SIG-M5 treated with dmso at 0.1 percent for 504 hours (cell line): ENCODE data around the gene EXOC3L4.

Source experiments
- DNase-seq: peaks from one replicate; lab custom pipeline; 2025; ENCODE audit not compliant: unreplicated experiment; lab: John Stamatoyannopoulos, UW

The EXOC3L4 gene

DNA sequence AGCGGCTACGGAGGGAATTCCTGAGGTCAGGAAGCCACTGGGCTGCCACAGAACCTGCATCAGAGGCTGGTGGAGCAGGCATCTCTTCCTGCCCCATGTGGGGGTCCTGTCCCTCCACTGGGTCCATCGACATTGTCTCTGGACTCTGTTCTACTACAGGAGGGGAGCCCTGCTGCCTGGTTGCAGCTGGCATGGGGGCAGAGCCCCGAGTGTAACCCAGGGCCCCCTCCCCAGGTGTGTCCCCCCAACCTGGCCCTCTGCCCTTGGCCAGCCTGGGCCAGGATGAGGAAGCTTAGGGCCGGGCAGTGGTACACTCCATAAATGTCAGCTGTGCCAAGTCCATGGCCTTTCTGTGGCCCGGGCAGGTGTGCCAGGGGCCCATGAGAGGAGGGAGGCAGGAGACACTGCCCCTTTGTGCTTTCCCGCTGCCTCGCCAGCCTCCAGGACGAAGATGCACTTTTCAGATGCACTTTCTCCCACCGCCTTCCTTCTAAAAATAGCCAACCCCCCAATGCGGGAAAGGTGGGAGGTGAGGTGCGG lies 4.0 kb upstream of the EXOC3L4 start:
- no peak for DNase-seq

DNA sequence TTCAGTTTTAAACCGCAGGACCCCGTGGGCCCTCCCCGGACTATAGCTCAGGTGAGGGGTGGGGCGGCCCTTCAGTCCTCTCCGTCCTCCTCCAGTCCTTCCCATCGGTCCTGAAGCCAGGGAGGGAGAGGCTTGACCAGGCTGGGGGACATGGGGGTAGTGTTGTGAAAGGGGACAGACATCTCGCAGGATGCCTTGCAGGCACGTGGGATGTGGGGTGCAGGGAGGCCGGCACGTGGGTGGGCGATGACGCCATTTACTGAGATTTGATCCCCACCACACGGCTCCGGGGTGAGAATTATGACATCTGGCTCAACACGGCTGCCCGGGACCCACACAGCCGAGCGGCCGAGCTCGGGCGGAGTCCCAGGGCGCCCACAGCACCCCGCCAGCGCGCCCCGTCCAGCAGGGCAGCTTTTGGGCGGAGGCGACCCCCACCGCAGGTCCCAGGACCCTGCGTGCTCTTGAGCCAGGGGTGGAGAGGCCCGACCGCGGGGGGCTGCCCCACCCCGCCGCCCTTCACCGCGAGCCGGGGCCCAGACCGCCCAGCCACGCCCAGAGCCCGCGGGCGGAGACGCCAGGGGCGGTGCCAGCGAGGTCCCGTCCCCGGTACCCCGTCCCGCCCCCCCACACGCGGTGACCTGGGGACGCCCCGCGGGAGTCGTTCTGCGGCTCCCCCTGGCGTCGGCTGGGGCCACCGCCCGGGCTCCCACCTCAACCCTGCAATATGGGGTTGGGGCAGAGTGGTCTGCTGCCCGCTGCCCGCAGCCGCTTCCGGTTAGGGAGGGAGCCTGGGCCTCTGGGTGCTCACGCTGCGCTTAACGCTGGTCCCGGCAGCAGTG lies 3.3 kb upstream of the EXOC3L4 start:
- DNase-seq: peak; percentile 56

DNA sequence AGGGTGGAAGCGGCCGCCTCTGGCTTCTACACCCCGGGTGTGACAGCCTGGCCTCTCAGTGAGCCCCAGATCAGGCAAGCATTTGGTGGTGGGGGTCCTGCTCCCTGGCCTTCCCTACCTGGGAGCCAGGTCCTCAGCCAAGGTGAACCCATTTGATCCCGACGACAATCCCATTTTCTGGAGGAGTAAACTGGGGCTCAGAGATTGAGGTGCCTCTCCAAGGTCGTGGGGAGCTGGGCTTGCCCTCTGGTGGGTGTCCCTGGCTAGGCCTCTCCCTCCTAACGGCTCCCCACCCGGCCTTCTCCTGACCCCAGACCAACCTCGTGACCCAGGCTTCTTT lies 2.7 kb upstream of the EXOC3L4 start:
- DNase-seq: no peak

DNA sequence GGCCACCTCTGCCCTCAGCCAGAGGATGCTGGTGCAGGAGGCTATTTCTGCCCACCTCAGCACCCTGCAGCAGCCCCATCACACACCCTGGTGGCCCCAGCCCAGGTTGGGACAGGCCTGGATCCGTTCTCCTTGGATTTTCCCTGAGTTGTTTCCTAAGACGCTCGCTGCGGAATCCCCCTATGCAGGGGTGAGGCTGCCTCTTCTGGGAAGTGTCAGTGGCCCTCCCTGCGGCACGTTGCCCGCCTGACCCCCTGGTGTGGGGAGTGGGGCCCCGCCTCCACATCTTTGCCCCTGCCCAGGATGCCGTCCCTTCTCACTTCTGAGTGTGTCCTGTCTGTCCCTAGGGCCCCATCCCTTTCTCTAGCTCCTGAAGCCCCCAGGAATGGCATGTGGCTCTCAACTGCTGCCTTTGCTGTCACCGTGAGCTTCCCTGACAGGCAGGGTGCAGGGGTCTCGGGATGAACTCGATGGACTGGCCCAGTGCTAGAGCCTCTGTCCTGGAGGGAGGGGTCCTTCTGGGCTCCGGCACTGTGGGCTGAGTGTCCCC lies 594 bp upstream of the EXOC3L4 start:
- no peak for DNase-seq

DNA sequence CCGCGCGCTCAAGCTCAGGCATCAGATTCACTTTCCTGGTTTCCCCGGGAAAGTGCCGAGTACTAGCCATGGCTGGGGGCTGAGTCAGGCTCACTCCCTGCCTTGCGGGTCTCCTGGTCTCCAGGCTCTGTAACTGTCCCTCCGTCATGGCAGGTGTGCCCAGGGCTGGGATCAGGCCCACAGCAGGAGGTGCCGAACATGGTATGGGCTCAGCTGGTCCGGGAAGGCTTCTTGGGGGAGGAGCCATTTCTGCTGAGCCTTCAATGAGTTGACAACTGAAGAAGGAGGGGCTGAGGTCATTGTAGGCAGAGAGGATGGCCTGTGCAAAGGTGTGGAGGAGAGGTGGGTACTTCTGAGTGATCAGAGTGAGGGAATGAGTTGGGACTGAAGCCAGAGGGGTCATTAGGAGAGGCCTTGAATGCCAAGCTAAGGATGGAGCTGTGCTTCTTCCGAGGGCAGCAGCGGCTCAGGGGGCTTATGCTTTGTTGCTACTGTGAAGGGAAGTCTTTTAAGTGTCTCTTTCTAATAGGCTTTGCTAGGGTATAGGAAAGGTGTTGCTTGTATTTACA lies 769 bp downstream of the EXOC3L4 start:
- DNase-seq: no peak

DNA sequence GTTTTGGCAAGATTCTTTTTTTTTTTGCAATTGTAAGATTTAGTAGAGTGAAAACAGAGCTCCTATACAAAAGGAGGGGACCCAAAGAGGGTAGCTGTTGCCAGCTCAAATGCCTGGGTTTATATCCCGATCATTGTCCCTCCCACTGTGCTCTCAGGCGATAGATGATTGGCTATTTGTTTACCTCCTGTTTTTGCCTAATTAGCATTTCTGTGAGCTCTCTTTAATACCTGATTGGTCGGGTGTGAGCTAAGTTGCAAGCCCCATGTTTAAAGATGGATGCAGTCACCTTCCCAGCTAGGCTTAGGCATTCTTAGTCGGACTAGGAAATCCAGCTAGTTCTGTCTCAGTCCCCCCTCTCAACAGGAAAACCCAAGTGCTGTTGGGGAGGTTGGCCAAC lies 1.9 kb downstream of the EXOC3L4 start:
- no peak for DNase-seq

DNA sequence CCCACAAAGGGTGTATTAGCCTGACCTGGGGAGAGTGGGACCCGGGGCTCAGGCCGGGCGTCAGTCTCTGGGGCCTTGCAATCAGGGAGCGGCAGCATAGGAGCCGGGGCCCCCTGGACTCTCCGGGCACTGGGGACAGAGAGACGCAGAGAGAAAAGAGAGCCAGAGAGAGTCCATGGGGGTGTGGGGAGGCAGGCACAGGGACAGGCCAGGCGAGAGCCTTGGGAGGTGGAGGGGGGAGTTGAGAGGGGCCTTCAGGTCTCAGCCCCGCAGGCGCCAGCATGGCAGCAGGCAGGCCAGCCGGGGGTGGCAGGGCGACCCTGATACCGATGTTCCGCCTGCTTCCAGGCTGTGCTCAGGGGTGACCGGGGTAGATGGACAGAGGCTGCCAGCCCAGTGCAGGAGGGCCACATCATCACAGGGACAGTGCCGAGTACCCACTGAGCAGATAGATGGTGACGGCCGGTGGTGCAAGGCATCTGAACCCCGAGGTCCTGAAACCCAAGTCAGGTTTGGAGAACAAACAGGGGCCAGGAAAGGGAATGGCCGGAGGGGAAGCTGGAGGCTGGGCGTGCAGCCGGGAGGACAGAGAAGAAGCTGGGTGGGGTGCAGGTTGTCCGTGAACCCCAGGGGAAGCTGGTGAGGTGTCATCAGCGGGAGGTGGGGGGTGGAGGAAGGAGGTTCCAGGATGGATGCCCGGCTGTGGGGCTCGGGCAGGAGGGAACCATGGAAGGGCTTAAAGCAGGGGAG lies 2.9 kb downstream of the EXOC3L4 start:
- DNase-seq: no peak

DNA sequence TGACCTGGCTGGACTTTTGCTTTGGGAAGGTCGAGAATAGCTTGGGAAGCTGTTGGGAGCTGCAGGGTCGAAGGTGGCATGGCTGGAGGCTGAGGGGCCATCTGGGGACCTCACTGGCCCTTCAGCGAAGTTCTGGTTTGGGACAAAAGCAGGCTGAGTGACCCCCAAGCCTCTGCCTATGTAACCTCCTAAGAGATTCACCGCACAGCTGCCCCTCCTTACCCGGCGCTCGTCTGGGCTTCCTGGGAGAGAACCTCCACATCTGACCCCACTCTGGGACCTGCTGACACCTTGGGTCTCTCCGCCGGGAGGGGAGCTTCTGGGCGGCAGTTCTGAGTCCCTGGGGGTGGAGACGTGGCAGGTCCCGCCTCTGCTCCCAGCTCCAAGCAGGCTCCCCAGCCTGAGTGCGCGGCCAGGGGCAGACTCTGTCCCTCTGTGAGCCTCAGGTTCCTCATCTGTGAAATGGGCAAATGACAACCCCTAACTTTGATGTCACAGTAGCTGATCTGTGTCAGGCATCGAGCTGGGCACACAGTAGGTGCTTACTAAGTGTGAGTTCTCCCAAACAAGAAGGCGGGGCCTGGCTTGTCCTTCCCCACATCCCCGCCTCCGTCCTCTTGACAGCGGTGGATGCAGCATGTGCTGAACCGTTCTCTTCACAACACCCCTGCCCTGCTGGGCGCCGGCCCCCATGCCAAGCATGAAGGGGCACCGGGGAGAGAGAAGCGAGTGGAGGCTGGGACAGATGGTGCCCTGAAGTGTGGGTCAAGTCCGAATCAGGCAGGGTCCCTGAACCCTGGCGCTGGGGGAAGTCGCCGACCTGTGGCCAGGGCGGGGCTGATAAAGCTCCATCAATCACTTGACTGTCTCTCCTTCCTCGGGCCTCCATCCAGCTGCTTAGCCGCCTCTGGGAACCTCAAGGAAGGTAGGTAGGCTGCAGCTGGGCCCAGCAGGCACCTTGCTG lies 3.8 kb downstream of the EXOC3L4 start:
- no peak for DNase-seq

DNA sequence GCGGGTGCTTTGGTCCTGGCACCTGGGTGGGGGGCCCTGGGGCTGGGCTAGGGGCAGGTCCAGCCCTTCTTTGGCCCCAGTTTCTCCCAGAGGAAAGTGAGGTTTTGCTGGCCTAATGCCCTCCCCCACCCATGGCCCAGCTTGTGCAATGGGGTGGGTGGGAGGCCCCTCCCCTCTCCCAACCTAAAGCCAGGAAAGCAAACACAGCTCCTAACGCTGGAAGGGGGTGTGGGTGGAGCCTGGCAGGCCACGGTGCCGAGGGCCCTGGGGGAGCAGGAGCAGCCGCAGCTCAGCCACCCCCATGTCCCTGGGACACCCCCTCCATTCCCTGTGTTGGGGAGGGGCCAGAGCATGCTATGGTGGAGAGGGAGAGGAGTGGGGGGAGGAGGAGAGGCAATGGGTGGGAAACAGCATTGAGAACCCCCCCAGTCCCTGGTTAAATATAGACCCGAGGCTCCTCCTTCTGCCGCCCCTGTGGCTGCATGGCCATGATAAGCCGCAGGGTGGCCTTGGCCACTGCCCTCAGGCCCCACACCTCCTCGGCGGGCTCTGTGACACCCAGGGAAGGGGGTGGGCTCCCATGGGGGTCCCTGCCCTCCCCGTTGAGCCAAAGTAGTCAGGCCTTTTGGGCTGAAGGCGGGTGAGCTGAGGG lies 4.7 kb downstream of the EXOC3L4 start:
- DNase-seq: no peak

DNA sequence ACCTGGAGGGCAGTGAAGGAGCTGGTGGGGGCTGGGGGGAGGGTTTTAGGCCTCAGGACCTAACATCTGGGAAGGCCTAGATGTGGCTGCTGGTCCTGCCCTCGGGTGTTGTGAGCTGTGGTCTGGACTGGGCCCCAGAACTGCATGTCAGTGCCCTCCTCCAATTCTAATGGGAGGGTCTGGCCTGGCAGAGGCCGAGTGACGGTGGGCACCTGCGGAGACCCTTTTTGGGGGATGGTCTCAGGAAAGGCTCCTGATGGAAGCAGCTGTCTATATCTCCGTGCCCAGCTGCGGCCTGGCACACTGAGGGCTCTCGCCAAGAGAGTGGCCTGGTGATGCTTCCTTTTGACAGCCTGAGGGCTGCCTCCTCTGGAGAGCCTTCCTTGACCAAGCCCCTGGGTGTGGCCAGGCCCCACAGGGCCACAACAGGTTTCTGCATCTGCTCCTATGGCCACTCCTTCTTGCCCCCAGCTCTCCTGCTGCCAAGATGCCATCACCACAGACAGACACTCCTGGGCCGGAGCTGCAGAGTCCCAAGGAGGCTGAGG lies 5.3 kb downstream of the EXOC3L4 start:
- DNase-seq: no peak

DNA sequence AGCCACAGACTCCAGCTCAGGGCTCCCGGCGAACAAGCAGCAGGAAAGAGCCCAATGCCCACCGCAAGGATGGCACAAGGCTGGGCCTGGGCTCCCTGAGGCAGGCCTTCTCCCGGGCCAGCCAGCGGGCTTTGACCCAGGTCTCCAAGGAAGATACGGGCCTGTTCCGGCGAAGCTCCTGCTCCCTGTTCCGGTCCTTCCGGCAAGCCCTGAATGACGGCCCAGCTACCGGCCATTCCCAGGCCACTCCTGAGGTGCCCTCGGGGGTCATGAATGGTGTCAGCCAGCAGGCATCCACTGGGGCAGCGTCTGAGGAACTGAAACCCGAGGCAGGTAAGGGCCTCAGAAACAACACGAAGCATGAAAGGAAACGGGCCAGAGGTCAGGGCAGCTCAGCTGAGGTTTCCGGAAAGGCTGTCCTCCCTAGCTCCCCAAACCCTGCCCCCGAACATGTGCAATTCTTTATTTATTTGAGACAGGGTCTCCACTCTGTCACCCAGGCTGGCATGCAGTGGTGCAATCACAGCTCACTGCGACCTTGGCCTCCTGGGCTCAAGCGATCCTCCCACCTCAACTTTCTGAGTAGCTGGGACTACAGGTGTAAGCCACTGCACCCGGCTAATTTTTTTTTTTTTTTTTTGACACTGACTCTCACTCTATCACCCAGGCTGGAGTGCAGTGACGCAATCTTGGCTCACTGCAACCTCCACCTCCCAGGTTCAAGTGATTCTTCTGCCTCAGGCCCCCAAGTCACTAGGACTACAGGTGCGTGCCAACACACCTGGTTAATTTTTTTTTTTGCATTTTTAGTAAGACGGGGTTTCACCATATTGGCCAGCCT lies 6.0 kb downstream of the EXOC3L4 start:
- DNase-seq: no peak

DNA sequence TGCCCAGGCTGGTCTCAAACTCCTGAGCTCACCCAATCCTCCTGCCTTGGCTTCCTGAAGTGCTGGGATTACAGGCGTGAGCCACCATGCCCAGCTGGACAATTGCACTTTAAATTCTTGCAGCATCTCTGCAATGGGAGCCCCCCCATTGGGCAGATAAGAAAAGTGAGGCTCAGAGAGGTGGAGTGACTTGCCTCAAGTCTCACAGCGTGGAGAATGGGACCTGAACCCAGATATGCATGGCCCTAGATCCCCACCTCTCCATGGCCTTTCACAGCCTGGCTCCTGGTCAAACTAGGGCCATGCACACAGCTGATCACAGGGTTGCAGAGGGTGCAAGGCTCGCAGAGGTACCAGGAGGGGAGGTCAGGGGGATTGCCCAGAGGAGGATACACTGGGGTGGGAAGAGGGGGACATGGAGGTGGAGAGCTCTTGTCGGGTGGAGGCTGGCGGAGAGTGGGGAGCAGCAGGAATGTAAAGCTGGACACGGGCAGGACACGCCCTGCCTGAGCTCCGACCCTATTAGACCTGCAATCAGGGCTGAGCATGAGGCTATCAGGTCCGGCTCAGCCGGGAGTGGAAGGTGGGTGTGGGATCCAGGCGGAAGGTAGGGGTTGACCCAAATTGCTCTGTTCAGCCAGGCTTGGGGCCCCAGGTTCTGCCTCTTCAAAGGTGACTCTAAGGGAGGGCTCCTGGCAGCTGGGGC lies 6.9 kb downstream of the EXOC3L4 start:
- DNase-seq: no peak

DNA sequence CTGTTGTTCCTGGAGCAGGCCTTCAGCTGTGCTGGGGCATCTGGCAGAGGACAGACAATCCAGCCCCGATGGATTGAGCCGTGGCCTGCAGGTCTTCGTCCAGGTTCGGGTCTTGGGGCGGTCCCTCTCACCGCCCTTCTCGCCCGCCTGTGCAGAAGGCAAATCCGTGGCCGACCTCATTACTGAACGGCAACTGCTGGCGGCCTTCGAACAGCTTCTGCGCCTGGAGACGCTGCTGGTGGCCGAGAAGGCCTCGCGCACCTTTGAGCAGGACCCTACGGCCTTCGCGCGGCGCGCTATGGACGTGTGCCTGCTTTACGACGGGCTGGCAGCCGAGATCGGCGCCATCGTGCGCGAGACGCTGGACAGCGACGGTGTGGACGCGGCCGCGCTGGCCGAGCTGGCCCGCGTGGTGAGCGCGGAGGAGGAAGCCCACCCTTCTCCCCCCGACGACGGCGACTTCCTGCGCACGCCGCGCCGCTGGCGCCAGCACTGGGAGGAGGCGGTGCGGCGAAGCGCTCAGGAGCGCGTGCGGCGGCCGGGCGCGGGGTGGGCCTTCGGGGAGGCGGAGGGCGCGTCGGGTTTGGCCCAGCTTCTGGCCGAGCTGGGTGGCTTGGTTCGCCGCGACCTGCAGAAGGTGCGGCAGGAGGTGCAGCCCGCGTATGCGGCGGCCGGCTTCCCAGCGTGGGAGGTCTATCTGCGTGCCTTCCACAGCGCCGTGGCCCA lies 7.6 kb downstream of the EXOC3L4 start:
- no peak for DNase-seq

DNA sequence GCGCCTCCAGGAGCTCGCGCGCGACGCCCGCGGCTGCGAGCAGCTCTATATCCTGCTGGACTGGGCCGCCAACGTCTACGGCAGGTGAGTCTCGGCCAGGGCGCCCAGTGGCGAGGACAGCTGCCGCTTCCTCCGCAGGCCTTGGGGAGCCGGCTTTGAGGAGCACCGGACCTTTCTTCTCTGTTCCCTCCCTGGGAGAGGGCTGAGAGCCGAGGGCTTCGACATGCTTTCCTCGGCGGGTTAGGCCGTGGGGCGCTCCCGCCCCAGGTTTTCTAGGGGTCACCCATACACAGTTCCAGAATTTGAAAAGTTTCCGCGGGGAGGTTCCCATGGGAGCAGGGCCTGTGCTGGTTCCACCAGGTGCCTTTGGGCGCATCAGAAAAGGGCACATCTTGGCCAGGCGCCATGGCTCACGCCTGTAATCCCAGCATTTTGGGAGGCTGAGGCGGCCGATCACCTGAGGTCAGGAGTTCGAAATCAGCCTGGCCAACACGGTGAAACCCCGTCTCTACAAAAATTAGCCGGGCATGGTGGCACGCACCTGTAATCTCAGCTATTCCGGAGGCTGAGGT lies 8.2 kb downstream of the EXOC3L4 start:
- DNase-seq: no peak

DNA sequence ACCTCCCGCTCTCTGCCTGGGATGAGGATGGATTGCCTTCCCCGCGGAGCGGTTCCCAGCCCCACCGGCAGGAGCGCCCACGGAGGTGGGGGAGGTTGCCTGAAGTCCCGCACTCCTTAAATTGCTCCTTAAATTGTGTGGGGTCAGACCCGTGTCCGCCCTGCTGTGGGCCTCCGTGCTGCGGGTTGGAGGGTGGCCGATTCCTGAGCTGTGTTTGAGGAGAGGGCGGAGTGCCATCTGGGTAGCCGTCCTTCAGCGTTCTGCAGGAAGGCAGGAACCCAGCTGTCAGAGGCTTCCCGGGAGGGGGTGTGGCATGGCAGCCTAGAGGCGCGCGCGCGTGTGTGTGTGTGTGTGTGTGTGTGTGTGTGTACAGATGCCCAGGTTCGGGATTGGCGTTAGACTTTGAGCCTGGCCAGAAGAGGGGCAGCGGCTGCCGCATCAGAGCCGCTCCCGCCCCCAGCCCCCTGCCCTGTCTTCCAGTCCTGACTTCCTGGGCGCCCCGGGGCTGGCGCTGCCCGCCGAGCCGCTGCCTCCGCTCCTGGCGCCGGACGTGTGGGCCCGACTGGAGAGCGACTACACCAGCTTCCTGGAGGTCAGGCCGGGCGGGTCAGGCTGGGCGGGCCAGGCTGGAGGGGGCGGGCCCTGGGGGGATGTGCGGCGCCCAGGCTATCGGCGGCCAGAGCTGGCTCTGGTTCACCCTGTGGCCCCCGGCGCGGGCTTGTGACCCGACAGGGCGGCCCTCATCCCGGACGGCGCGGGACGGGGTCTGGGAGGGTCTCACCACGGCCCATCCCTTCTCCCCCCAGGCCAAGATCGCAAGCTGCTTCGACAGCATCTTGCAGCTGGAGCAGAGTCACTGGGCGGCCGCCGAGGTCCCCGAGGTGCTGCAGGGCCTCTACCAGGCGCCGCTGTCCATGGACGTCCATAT lies 9.2 kb downstream of the EXOC3L4 start:
- peak; percentile 14 for DNase-seq

DNA sequence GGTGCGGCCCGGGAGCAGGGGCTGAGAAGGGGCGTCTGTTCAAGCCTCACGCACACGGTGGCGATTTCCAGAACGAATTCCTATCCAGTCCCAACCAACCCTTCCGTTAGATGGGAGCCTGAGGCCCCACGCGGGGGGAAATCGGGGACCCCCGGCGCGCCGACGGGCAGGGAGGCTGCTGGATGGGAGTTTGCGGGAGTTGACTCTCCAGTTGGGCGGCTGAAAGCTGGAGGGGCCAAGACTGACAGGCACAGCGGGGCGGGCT lies 9.8 kb downstream of the EXOC3L4 start:
- DNase-seq: no peak
